OCI-LY1 (cell line): ENCODE results near the gene ADIRF.
"Not testable (repeated sequence)": the region's sequence is repeated elsewhere in the genome, so short reads cannot be mapped to it uniquely, and the experiment has no call there.

Experiments
- CTCF ChIP-seq: fragments of 200-600 bp; sonication (generic), shearing (Covaris generic); IDR thresholded peaks from 2 replicates; pipeline ENCODE4 v1.5.1; 2017; ENCODE audit warnings: mild to moderate bottlenecking, antibody characterized with exemption, low read length, moderate library complexity, mixed read lengths
- EZH2 ChIP-seq: fragments of 200-600 bp; sonication (generic), shearing (Covaris generic); IDR thresholded peaks from 2 replicates; pipeline ENCODE4 v1.8.0; 2017; ENCODE audit warnings: borderline replicate concordance, mixed run types, mild to moderate bottlenecking, antibody characterized with exemption, low read length, moderate library complexity, mixed read lengths

- TF ChIP-seq CTCF, EZH2: not testable (repeated sequence)
Measured at GRCh38 chr10:87019066-87019465, 50.8 kb downstream of the ADIRF start.
